B cell (primary cell): ENCODE results near the gene FERMT3.

ENCODE experiments used
- CTCF ChIP-seq: fragments of 200-600 bp; IDR thresholded peaks from one replicate; pipeline ENCODE4 v1.8.0; 2022; ENCODE audit warnings: antibody characterized with exemption, mild to moderate bottlenecking
- EZH2 ChIP-seq: IDR thresholded peaks from 2 replicates; pipeline ENCODE4 v1.6.1; 2012; ENCODE audit warnings: borderline replicate concordance, low read depth, mild to moderate bottlenecking, moderate library complexity, low read length; ENCODE audit not compliant: insufficient read depth, poor library complexity, severe bottlenecking

DNA sequence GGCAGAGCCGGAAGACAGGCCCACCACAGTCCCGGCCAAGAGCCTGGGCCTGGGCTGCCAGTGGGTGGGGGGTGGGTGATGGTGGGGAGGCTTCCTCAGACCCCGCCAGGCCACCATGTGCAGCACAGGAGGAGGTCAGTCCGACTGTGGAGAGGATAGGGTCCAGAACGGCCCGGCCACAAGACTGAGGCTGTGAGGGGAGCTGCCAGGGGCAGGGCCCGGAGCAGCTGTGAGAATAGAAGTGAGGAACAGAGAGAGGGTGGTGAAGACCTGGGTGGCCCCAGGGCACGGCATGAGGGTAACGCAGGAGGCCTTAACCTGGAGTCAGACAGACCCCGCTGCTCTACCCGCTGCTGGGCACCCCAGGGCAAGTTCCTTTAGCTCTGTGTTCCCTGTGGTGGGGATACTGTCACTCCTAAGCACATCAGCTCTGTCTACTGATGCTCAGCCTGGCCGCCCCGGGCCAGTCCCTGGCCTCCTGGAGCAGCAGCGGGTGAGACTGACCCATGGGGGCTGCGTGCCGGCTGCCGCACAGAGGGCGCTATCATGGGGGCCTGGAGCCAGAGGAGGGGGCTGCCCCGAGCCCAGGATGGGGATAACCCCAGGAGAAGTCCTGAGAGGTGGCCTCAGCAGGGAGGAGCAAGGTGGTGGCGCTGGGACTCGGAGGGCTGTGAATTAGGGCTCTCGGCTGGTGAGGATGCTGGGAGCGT, 1.7 kb downstream of the FERMT3 start:
- TF ChIP-seq CTCF (no peak), EZH2 (no peak)
